Measurements from ENCODE around the gene TRAF3. TPM values are rescaled to one million over a fixed set of nuclear protein-coding genes. Genes with fewer than 3 reads are reported as not detected.

TRAF3 gene
- total RNA-seq, 1 donor from 2014 or later, result 25.9 TPM

DNA sequence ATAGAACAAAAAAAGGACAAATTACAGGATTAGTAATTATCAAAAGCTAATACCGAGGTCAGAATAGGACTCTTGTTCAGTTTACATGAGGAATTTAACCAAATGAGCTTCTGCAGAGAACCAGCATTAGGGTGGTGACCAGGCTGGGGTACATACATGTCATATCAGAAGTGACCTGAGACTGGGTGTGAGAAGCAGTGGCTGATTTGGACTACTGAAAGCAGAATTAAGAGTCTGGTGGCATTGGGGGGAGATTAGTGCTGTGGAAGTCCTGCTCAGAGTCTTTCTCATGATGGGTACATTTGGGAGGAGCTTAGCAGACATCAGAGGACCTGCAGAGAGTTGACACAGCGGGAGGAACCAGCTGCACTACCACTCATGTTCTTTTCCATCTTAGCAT, 21.7 kb downstream of the TRAF3 start:
- H3K27ac Mint-ChIP-seq (ENCODE audit: unreplicated experiment), result peak overlapping the region; percentile 7
- no peaks in the 10 kb centered on the region for H3K27me3 ChIP-seq (ENCODE audit: insufficient read depth, low read length)
- no peaks in the 10 kb centered on the region for H3K36me3 ChIP-seq (ENCODE audit: insufficient read depth, low read length)
- H3K4me1 ChIP-seq (ENCODE audit: insufficient read depth, low read length), result peaks cover 13% of the 10 kb centered on the region
- H3K4me3 ChIP-seq (ENCODE audit: insufficient read depth, low read depth, low read length), result no peak overlapping the region
- no peak overlapping the region for H3K4me3 Mint-ChIP-seq (ENCODE audit: unreplicated experiment)
- no peak overlapping the region for H3K27ac ChIP-seq (ENCODE audit: low read depth, low read length)
- no peak overlapping the region for H2AFZ ChIP-seq (ENCODE audit: low read depth, low read length)
- peaks cover 69% of the 10 kb centered on the region for H3K79me2 ChIP-seq (ENCODE audit: insufficient read depth, low read length)
- FAIRE-seq (no peak), DNase-seq (ENCODE audit: low read depth) (no peak)
- H3K4me1 Mint-ChIP-seq (ENCODE audit: low read depth, unreplicated experiment), result peaks cover 42% of the 10 kb centered on the region
- H3K4me2 ChIP-seq (ENCODE audit: low read length), result no peak overlapping the region
- no peak overlapping the region for H3K9ac ChIP-seq (ENCODE audit: low read length)
- peaks cover 71% of the 10 kb centered on the region for H4K20me1 ChIP-seq (ENCODE audit: insufficient read depth, low read length)
- TF ChIP-seq EZH2 (IDR thresholded peaks at IDR 0.05; ENCODE audit: insufficient read depth, low read length), result no peak
- no peak for TF ChIP-seq CTCF (IDR thresholded peaks at IDR 0.05; ENCODE audit: insufficient read depth, low read depth, low read length)
- no peaks in the 10 kb centered on the region for H3K9me3 Mint-ChIP-seq (ENCODE audit: unreplicated experiment)
- H3K9me3 ChIP-seq (ENCODE audit: insufficient read depth, low read depth, low read length), result no peaks in the 10 kb centered on the region
- no peaks in the 10 kb centered on the region for H3K27me3 Mint-ChIP-seq (ENCODE audit: low read depth, unreplicated experiment)
- no peaks in the 10 kb centered on the region for H3K36me3 Mint-ChIP-seq (ENCODE audit: low read depth, unreplicated experiment)

- H3K79me2 ChIP-seq (ENCODE audit: insufficient read depth, low read length), result peaks cover 65% of the 10 kb centered on the region
- no peak overlapping the region for H2AFZ ChIP-seq (ENCODE audit: low read depth, low read length)
- Mint-ChIP-seq H3K4me1 (ENCODE audit: low read depth, unreplicated experiment) (peaks cover 42% of the 10 kb centered on the region), H3K27me3 (ENCODE audit: low read depth, unreplicated experiment) (no peaks in the 10 kb centered on the region), H3K9me3 (ENCODE audit: unreplicated experiment) (no peaks in the 10 kb centered on the region), H3K4me3 (ENCODE audit: unreplicated experiment) (peak overlapping the region; percentile 0), H3K27ac (ENCODE audit: unreplicated experiment) (peak overlapping the region; percentile 7), H3K36me3 (ENCODE audit: low read depth, unreplicated experiment) (no peaks in the 10 kb centered on the region)
- H3K9me3 ChIP-seq (ENCODE audit: insufficient read depth, low read depth, low read length), result no peaks in the 10 kb centered on the region
- peaks cover 75% of the 10 kb centered on the region for H4K20me1 ChIP-seq (ENCODE audit: insufficient read depth, low read length)
- no peak overlapping the region for H3K9ac ChIP-seq (ENCODE audit: low read length)
- H3K36me3 ChIP-seq (ENCODE audit: insufficient read depth, low read length), result no peaks in the 10 kb centered on the region
- no peak overlapping the region for H3K4me3 ChIP-seq (ENCODE audit: insufficient read depth, low read depth, low read length)
- no peaks in the 10 kb centered on the region for H3K27me3 ChIP-seq (ENCODE audit: insufficient read depth, low read length)
- no peak overlapping the region for H3K4me2 ChIP-seq (ENCODE audit: low read length)
- DNase-seq (ENCODE audit: low read depth) (peak; percentile 95), FAIRE-seq (no peak)
- TF ChIP-seq EZH2 (IDR thresholded peaks at IDR 0.05; ENCODE audit: insufficient read depth, low read length) (no peak), CTCF (IDR thresholded peaks at IDR 0.05; ENCODE audit: insufficient read depth, low read depth, low read length) (no peak)
- H3K4me1 ChIP-seq (ENCODE audit: insufficient read depth, low read length), result peaks cover 12% of the 10 kb centered on the region
- H3K27ac ChIP-seq (ENCODE audit: low read depth, low read length), result no peak overlapping the region
Observed at GRCh38 chr14:102799684-102800562, 22.7 kb downstream of the TRAF3 start.

All from astrocyte (in vitro differentiated cells and primary cell).